HepG2 (cell line): ENCODE data around the gene SMARCD1. TPM values are rescaled to one million over a fixed set of nuclear protein-coding genes. Genes with fewer than 3 reads are reported as not detected.
A peak's percentile ranks its signal among the peaks of the same experiment; 100 is the strongest.

Source experiments
- CEBPG ChIP-seq: IDR thresholded peaks from 2 replicates; pipeline ENCODE4 v1.6.1; 2016
- CENPT ChIP-seq: sonication (generic); formaldehyde crosslinking; IDR thresholded peaks from 2 replicates; pipeline ENCODE4 v1.8.0; 2022; ENCODE audit warnings: low read depth, mild to moderate bottlenecking, moderate library complexity, missing genetic modification reagents
- CREM ChIP-seq, 2 experiments: sonication (generic) in 1 of 2; formaldehyde crosslinking in 1 of 2; IDR thresholded peaks; 2 replicates each; pipeline versions ENCODE4 v1.4.0 to v1.6.1; 2016 to 2020; ENCODE audit warnings: antibody characterized with exemption in 1 of 2, mild to moderate bottlenecking in 1 of 2, missing genetic modification reagents in 1 of 2
- MLX ChIP-seq: IDR thresholded peaks from 2 replicates; pipeline ENCODE4 v1.6.1; 2016
- PHF21A ChIP-seq: sonication (generic); formaldehyde crosslinking; IDR thresholded peaks from 2 replicates; pipeline ENCODE4 v1.5.0; 2020; ENCODE audit warnings: mild to moderate bottlenecking, missing genetic modification reagents
- REST ChIP-seq, 2 experiments: IDR thresholded peaks; 2 replicates each; pipeline ENCODE4 v1.6.1; 2011 to 2012; ENCODE audit warnings: low read length in 2 of 2, borderline replicate concordance in 1 of 2, low read depth in 1 of 2, mild to moderate bottlenecking in 1 of 2, moderate library complexity in 1 of 2
- ZNF572 ChIP-seq: sonication (generic); formaldehyde crosslinking; IDR thresholded peaks from 2 replicates; pipeline ENCODE4 v1.5.1; 2020; ENCODE audit warnings: mild to moderate bottlenecking, missing genetic modification reagents
- ZNF589 ChIP-seq: sonication (generic); formaldehyde crosslinking; conservative IDR thresholded peaks from 2 replicates; pipeline ENCODE4 v1.8.0; 2022; ENCODE audit warnings: mild to moderate bottlenecking, moderate library complexity, missing genetic modification reagents
- ZNF891 ChIP-seq: sonication (generic); formaldehyde crosslinking; IDR thresholded peaks from 2 replicates; pipeline ENCODE4 v1.5.0; 2020; ENCODE audit warnings: mild to moderate bottlenecking, missing genetic modification reagents
- polyA plus RNA-seq, 8 experiments: library from polyadenylated mRNA; depleted of rRNA in 3 of 8; stranded (reverse) in 7 of 8; unstranded in 1 of 8; fragments of >200 nt; fragmentation: Illumina TruSeq in 4 of 8; extraction: Trizol in 4 of 8; gene quantifications; 2 replicates each; pipeline versions ENCODE4 v1.2.1 to v1.2.3, GENCODE V29; 2011 to 2016; ENCODE audit warnings: low read depth in 4 of 8, missing spikeins in 1 of 8, mixed read lengths in 1 of 8; ENCODE audit not compliant: insufficient read depth in 1 of 8
- total RNA-seq, 5 experiments: library from RNA; depleted of rRNA; stranded (reverse); fragments of >200 nt; fragmentation: Illumina TruSeq; extraction: Trizol; gene quantifications; 2 replicates each; pipeline ENCODE4 v1.2.3, GENCODE V29; 2016; ENCODE audit warnings: low read depth in 1 of 5
- TF ChIP-seq, protein P1 (sequence below), 2 experiments: fragments of 450-650 bp in 1 of 2; sonication (generic) in 1 of 2; formaldehyde crosslinking in 1 of 2; IDR thresholded peaks; 2 replicates each; pipeline versions ENCODE4 v1.6.1 to v1.8.0; 2016 to 2022; ENCODE audit warnings: antibody characterized with exemption in 1 of 2, mild to moderate bottlenecking in 1 of 2, missing genetic modification reagents in 1 of 2
- TF ChIP-seq, protein P2 (sequence below): sonication (generic); formaldehyde crosslinking; conservative IDR thresholded peaks from 2 replicates; pipeline ENCODE4 v1.4.0; 2020; ENCODE audit warnings: missing genetic modification reagents

SMARCD1 gene
- total and polyA plus RNA-seq, 2 of the 13 experiments (the other 11 are each of a cell fraction or from before 2014, with no cell fraction given), result 51.7 to 54.6 TPM

DNA sequence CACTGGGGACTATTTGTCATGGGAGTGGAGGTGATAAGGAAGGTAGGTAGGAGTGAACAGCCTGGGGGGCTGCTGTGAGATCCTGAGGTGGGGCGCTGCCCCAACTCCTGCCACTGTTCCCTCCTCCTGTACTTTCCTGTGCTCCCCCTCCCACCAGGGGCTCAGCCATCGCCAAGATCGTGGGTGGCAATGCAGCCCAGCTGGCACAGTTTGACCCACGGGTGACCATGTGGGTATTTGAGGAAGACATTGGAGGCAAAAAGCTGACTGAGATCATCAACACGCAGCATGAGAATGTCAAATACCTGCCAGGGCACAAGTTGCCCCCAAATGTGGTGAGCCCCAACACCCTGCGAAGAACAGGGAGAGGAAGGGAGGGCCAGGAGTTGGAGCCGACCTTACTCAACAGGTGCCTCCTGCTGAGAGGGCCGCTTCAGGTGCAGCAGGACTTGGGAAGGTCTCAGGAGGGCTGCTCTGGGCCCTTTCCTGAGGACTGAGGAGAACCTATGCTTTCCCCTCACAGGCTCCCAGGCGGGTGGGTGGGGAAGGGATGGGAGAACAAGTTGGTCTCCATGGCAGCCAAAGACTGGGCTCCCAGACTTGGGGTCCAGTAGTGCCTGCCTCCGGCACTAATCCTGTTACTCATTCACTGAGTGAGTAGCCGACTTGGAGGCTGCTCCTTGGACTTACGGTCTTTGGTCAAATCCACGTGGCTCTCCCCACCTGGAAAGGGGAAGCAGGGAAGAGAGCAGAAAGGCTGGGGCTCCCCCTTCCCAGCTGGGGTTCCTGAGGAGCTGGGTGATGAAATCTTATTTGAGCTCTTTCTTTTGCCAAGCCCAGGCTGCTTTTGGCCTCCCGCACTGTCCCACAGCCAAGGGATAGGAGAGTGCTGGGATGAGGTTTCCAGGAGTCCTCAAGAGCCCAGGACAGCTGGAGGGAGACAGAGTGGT is 19.6 kb downstream of the SMARCD1 start (continued):
- TF ChIP-seq, protein P1, sequence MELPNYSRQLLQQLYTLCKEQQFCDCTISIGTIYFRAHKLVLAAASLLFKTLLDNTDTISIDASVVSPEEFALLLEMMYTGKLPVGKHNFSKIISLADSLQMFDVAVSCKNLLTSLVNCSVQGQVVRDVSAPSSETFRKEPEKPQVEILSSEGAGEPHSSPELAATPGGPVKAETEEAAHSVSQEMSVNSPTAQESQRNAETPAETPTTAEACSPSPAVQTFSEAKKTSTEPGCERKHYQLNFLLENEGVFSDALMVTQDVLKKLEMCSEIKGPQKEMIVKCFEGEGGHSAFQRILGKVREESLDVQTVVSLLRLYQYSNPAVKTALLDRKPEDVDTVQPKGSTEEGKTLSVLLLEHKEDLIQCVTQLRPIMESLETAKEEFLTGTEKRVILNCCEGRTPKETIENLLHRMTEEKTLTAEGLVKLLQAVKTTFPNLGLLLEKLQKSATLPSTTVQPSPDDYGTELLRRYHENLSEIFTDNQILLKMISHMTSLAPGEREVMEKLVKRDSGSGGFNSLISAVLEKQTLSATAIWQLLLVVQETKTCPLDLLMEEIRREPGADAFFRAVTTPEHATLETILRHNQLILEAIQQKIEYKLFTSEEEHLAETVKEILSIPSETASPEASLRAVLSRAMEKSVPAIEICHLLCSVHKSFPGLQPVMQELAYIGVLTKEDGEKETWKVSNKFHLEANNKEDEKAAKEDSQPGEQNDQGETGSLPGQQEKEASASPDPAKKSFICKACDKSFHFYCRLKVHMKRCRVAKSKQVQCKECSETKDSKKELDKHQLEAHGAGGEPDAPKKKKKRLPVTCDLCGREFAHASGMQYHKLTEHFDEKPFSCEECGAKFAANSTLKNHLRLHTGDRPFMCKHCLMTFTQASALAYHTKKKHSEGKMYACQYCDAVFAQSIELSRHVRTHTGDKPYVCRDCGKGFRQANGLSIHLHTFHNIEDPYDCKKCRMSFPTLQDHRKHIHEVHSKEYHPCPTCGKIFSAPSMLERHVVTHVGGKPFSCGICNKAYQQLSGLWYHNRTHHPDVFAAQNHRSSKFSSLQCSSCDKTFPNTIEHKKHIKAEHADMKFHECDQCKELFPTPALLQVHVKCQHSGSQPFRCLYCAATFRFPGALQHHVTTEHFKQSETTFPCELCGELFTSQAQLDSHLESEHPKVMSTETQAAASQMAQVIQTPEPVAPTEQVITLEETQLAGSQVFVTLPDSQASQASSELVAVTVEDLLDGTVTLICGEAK (IDR thresholded peaks at IDR 0.05), result no peak
- TF ChIP-seq, protein P1 (CRISPR knock-in tag; IDR thresholded peaks at IDR 0.05), result no peak
- no peak for TF ChIP-seq ZNF589 (CRISPR knock-in tag)
- 0 out of 2 replicates have a peak, but pooled peaks have one; percentile 27 for TF ChIP-seq ZNF891 (CRISPR knock-in tag)
- TF ChIP-seq, protein P2, sequence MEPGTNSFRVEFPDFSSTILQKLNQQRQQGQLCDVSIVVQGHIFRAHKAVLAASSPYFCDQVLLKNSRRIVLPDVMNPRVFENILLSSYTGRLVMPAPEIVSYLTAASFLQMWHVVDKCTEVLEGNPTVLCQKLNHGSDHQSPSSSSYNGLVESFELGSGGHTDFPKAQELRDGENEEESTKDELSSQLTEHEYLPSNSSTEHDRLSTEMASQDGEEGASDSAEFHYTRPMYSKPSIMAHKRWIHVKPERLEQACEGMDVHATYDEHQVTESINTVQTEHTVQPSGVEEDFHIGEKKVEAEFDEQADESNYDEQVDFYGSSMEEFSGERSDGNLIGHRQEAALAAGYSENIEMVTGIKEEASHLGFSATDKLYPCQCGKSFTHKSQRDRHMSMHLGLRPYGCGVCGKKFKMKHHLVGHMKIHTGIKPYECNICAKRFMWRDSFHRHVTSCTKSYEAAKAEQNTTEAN (CRISPR knock-in tag), result no peak
- 0 out of 2 replicates have a peak, but pooled peaks have one; percentile 24 for TF ChIP-seq ZNF572 (CRISPR knock-in tag)
- no peak for TF ChIP-seq REST (IDR thresholded peaks at IDR 0.05; ENCODE audit: borderline replicate concordance in 1 of 2, low read depth in 1 of 2, low read length in 2 of 2)
- peak; percentile 41; the same call in 1 of the 2 replicates for TF ChIP-seq MLX (CRISPR knock-in tag)
- TF ChIP-seq PHF21A (CRISPR knock-in tag), result no peak
- TF ChIP-seq CENPT (CRISPR knock-in tag), result no peak
- peak; percentile 10; the same call in 1 of the 2 replicates for TF ChIP-seq CREM (IDR thresholded peaks at IDR 0.05)
- no peak for TF ChIP-seq CREM (CRISPR knock-in tag; IDR thresholded peaks at IDR 0.05)
- 0 out of 2 replicates have a peak, but pooled peaks have one; percentile 23 for TF ChIP-seq CEBPG
